Measurements from ENCODE around the gene NUPR2.
"Not testable (repeated sequence)": the region's sequence is repeated elsewhere in the genome, so short reads cannot be mapped to it uniquely, and the experiment has no call there.

The NUPR2 gene

GRCh38 chr7:56115852-56116538 is at the start of gene NUPR2:
TSS of gene NUPR2 (minus strand) at chr7:56116417. CDS start at chr7:56116314, 103 bp downstream.
- in situ Hi-C loops (cut with HindIII; ENCODE audit: low pct_ligation_motif_present, low pct_unique_long_range_greater_than_20kb, low sequenced_read_pairs), result no loop called here

DNA sequence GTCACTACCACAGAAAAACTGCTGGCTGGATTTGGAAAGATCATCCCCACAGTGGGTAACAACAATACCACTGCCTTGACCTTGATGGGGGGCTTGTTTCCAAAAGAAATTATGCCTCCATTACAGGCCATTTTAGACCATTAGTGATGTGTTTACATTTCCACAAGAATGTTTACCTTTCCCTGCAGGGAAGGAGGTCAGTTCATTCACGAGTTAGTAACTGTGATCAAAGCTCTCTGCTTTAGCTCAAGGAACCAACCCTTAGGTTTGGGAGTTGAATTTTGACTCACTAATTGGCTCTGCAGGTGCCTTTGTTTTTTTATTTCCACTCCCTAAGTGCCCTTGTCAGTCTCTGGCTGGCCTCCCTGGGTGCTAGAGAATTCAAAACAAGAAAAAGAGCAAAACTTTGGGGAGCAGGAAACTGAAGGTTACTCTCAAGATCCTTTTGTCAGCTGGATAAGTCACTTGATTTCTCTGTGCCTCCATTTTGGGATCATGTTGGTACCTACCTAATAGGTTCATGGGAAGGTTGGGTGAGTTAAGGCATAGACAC is 41.1 kb upstream of the NUPR2 start:
- no peak for DNase-seq
- in situ Hi-C loops (cut with HindIII; ENCODE audit: low pct_ligation_motif_present, low pct_unique_long_range_greater_than_20kb, low sequenced_read_pairs), result no loop called here

More at GRCh38 chr7:56115852-56116538, at the start of gene NUPR2:
- DNase-seq, result no peak

DNA sequence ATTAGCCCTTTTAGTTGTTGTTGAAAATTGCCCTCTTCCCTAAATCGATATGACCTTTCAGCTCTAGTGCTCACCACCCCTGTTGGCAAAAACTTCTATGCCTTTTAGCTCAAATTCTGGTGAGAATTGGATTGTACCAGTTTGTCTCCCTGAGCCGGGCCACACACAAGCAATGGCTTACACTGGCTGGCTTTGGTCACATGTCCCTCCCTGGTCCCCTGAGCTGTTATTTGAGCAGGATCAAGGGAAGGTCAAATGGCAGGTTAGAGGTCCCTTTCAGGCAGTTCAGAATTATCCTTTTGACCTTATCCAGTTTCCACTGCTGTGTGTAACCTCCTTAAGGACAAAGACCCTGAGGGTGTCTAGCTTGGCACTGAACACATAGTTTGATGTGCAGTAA is 14.8 kb upstream of the NUPR2 start:
- DNase-seq; in situ Hi-C loops (cut with HindIII; ENCODE audit: low pct_ligation_motif_present, low pct_unique_long_range_greater_than_20kb, low sequenced_read_pairs): not testable (repeated sequence)

- in situ Hi-C loops (cut with HindIII; ENCODE audit: low pct_ligation_motif_present, low pct_unique_long_range_greater_than_20kb, low sequenced_read_pairs), result no loop called here
- no peak for DNase-seq
Measured at GRCh38 chr7:56127241-56127975, 11.2 kb upstream of the NUPR2 start.

- in situ Hi-C loops (cut with HindIII; ENCODE audit: low pct_ligation_motif_present, low pct_unique_long_range_greater_than_20kb, low sequenced_read_pairs), result no loop called here
- DNase-seq, result no peak
Measured at GRCh38 chr7:56125831-56126230, 9.6 kb upstream of the NUPR2 start.

DNA sequence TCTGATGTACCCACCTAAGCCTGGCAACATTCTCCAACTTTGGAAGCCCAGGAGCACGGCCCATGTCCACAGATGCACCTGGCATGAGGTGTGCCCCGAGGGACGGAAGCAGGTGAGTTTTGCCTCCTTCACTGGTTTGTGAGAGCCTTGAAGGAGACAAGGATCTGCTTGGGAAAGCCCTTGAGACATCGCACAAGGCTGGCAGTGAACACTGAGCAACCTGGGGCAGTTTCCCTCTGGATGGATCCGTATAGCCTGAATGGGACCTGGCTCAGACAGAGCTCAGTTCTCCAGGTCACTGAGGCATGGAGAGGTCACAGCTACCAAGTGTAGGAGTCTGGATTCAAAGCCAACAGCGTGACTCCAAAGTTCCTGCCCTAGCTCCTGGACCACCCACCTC is 8.8 kb upstream of the NUPR2 start:
- in situ Hi-C loops (cut with HindIII; ENCODE audit: low pct_ligation_motif_present, low pct_unique_long_range_greater_than_20kb, low sequenced_read_pairs), result no loop called here

GRCh38 chr7:56121440-56121839 is 5.2 kb upstream of the NUPR2 start:
- in situ Hi-C loops (cut with HindIII; ENCODE audit: low pct_ligation_motif_present, low pct_unique_long_range_greater_than_20kb, low sequenced_read_pairs), result no loop called here
- no peak for DNase-seq

More for the DNA sequence above, 8.8 kb upstream of the NUPR2 start:
- no peak for DNase-seq

DNA sequence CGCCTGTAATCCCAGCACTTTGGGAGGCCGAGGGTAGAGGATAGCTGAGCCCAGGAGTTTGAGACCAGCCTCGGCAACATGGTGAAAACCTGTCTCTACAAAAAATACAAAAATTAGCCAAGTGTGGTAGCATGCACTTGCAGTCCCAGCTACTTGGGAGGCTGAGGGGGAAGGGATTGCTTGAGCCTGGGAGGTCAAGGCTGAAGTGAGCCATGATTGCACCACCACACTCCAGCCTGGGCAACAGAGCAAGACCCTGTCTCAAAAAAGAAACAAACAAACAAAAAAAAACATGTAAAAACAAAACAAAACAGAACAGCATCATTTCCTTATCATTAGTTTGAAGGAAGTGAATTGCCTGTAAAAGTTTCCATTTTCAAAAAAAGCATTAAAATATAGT is 4.0 kb downstream of the NUPR2 start:
- DNase-seq; in situ Hi-C loops (cut with HindIII; ENCODE audit: low pct_ligation_motif_present, low pct_unique_long_range_greater_than_20kb, low sequenced_read_pairs): not testable (repeated sequence)

DNA sequence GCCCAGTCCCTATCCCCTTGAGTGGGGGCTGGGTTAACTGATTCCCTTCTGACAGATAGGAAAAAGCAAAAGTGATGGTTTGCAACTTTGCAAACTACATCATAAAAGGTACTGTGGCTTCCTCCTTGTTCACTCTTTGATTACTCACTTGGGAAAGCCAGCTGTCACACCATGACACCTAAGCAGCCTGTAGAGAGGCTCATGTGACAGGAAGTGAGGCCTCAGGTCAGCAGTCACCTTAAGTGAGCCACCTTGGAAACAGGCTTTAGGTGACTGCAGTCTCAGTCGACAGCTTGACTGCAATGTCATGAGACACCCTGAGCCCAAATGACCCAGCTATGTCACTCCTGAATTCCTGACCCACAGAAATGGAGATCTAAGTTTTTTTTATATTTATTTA is 5.6 kb downstream of the NUPR2 start:
- no peak for DNase-seq
- in situ Hi-C loops (cut with HindIII; ENCODE audit: low pct_ligation_motif_present, low pct_unique_long_range_greater_than_20kb, low sequenced_read_pairs), result no loop called here

- in situ Hi-C loops (cut with HindIII; ENCODE audit: low pct_ligation_motif_present, low pct_unique_long_range_greater_than_20kb, low sequenced_read_pairs), result no loop called here
- no peak for DNase-seq
Measured at GRCh38 chr7:56107954-56108258, 8.3 kb downstream of the NUPR2 start.

DNA sequence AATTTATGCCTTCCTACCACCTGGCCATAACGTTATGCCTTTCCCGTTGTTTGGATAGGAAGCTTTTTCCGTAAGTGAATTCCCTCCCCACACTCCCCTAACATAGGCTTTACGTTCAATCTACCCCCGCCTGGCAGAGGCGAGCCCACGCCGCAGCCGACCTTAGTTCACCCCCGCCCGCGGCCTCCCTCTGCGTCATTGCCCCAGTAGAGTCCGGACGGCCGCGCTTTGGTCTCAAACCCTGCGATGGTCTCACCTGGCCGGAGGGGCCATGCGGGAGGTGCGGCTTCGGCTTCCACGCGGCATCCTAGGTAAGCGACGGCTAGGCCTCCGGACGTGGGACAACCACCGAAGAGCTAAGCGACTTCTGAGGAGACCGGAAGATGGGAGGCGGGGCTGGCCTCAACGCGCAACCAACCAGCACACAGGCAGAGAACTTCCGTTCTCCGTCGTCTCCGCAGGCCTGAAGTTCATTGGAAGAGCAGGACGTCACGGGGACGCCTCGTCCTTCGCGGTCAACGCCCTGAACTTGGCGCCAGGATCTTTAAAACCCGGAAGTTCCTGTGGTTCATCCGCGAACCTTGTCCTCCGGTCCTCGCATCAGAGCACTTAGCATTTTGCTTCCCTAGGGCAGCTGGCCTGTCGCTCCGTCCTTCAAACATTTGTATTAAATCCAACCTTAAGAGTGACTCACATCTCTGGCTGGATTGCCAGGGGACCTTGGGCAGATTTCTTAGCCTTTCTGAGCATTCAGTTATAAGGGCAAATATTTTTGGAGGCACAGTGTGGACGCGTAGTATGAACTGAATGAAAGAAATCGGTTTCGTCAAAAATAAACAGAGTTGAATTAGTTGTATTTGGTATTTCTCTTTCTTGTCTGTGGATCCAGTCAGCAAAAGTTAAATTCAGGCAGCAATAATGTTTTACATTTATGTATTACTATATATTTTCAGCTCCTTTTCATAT is 9.8 kb downstream of the NUPR2 start, which contains the start of gene CHCHD2:
CHCHD2 (minus strand) TSS at position 369 of the 966 bp plus-strand sequence; CDS start at position 306, 63 bp downstream.
- peak; percentile 100 for DNase-seq
- in situ Hi-C loops (cut with HindIII; ENCODE audit: low pct_ligation_motif_present, low pct_unique_long_range_greater_than_20kb, low sequenced_read_pairs), result no loop called here

- in situ Hi-C loops (cut with HindIII; ENCODE audit: low pct_ligation_motif_present, low pct_unique_long_range_greater_than_20kb, low sequenced_read_pairs), result no loop called here
- DNase-seq, result peak; percentile 84
Measured at GRCh38 chr7:56105508-56105907, 10.7 kb downstream of the NUPR2 start.

GRCh38 chr7:56104138-56104537 is 12.1 kb downstream of the NUPR2 start:
- in situ Hi-C loops (cut with HindIII; ENCODE audit: low pct_ligation_motif_present, low pct_unique_long_range_greater_than_20kb, low sequenced_read_pairs); DNase-seq: not testable (repeated sequence)

DNA sequence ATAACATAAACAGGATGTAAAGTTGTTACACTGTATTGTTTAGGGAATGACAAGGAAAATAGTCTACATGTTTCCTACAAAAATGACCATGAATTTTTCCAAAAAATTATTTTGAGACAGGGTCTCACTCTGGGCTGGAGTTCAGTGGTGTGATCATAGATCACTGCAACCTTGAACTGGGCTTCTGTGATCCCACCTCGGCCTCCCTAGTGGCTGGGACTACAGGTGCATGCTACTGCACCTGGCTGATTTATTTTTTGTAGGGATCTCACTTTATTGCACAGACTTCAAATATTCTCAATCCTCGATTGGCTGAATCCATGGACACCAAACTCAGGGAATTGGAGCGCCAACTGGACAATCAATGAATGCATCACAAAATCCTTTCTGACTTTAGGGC is 16.6 kb downstream of the NUPR2 start:
- no peak for DNase-seq

GRCh38 chr7:56098187-56099008 is 17.8 kb downstream of the NUPR2 start:
- in situ Hi-C loops (cut with HindIII; ENCODE audit: low pct_ligation_motif_present, low pct_unique_long_range_greater_than_20kb, low sequenced_read_pairs); DNase-seq: not testable (repeated sequence)

More for the DNA sequence above, 16.6 kb downstream of the NUPR2 start:
- in situ Hi-C loops (cut with HindIII; ENCODE audit: low pct_ligation_motif_present, low pct_unique_long_range_greater_than_20kb, low sequenced_read_pairs), result no loop called here

DNA sequence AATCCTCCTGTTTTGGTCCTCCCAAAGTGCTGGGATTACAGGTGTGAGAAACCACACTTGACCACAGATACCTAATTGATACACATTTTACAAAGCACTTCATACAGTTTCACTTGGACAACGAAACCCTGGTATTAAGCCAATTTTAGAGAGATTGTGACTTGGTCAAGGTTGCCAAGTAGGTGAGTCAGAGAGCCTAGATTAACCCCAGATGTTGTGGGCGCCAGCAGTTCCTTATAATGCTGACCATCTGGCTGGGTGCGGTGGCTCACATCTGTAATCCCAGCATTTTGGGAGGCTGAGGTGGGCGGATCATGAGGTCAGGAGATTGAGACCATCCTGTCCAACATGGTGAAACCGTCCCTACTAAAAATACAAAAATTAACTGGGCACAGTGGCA is 18.5 kb downstream of the NUPR2 start:
- DNase-seq, result no peak
- in situ Hi-C loops (cut with HindIII; ENCODE audit: low pct_ligation_motif_present, low pct_unique_long_range_greater_than_20kb, low sequenced_read_pairs), result no loop called here

GRCh38 chr7:56092789-56093531 is 23.3 kb downstream of the NUPR2 start, which contains the start of gene PHKG1:
TSS of gene PHKG1 (minus strand) at chr7:56092952. CDS start at chr7:56088941, 4,011 bp downstream.
- DNase-seq, result peak; percentile 75
- in situ Hi-C loops (cut with HindIII; ENCODE audit: low pct_ligation_motif_present, low pct_unique_long_range_greater_than_20kb, low sequenced_read_pairs), result no loop called here

Data from ACHN (cell line).